SHP77 treated with DMSO at 0.1 percent for 48 hours (cell line): ENCODE results near the gene EDRF1.
"Not testable (repeated sequence)": the region's sequence is repeated elsewhere in the genome, so short reads cannot be mapped to it uniquely, and the experiment has no call there.

Experiments
- DNase-seq: peaks from one replicate; lab custom pipeline; 2025; lab: John Stamatoyannopoulos, UW

The EDRF1 gene

DNA sequence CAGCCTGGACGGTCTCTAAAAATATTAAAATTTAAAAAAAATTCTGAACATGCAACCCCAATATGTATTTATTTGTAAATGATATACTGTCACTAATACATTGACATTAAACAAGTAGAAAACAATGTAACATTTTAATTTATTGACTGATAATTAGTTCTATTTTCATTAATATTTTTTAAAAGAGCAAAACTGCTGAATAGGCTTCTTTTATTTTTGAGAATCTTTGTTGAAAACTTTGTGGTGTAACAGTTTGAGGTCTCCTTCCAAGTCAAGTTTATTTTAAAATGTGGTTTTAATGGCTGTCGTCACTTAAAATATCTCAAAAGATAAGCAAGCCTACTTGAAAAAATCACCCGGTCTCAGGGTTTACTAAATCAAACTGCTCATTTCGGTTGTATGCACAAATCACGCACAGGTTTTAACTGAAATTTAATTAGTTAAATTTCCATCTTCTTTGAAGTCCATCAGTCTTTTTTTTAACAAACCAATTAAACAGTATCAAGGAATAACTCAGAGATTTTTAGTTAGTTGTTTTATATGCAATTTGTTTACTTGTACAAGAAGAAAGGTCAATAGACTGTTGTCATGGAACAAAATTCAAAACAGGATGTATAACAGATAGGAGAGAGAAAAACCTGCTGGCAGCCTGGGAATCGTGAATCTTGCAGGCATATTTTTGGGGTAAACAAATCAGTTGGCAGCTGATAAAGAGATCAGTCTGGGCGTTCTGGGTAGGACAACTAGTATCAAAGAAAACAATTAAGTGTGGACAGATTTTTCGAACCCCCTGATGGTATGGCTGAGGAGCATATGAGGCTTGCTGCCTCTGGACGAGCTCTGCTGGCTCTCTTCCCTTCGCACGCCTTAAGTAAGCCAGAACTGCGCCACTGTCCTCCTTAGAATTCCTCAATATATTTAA is 9.7 kb upstream of the EDRF1 start:
- DNase-seq = no peak

DNA sequence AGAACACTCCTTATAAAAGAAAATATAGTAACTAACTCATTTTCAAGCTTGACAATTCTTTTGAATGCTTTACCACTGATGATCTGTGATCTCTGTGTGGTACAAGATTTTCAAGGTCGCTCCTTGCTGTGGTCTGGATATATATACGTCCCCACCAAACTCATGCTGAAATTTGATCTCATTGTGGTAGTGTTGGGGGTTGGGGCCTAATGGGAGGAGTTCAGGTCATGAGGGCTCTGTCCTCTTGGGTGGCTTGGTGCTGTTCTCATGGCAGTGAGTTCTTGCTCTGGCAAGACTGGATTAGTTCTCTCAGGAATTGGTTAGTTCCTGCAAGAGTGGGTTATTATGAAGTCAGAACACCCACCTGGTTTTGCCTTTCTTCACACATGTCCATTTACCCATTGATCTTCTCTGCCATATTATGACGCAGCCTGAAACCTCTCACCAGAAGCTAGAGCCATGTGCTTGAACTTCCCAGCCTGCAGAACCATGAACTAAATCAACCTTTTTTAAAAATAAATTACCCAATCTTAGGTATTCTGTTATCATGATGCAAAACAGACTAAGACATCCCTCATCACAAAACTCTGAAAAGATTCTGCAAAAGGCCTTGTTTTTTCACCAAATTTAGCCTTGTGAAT is 8.3 kb upstream of the EDRF1 start:
- no peak for DNase-seq

DNA sequence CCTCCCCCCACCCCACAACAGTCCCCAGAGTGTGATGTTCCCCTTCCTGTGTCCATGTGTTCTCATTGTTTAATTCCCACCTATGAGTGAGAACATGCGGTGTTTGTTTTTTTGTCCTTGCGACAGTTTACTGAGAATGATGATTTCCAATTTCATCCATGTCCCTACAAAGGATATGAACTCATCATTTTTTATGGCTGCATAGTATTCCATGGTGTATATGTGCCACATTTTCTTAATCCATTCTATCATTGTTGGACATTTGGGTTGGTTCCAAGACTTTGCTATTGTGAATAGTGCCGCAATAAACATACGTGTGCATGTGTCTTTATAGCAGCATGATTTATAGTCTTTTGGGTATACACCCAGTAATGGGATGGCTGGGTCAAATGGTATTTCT is 4.8 kb upstream of the EDRF1 start:
- DNase-seq = not testable (repeated sequence)

DNA sequence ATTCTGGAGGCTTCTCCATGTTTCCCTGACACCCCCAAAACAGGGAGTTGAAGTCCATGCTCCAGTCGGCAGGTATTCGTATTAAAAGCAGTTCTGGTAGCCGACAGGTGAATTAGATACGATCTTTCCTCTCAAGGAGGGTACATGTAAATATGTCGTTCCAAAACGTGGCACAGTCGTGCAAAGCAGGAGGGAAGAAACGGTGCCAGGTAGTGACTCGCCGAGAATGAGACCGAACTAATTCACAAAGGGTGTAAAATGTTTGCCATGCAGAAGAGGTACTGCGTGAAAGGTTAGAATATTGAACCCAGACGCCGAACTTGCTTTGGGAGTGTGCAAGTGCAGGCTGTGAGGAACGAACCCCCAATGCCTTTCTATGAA is 483 bp downstream of the EDRF1 start:
- DNase-seq = no peak

DNA sequence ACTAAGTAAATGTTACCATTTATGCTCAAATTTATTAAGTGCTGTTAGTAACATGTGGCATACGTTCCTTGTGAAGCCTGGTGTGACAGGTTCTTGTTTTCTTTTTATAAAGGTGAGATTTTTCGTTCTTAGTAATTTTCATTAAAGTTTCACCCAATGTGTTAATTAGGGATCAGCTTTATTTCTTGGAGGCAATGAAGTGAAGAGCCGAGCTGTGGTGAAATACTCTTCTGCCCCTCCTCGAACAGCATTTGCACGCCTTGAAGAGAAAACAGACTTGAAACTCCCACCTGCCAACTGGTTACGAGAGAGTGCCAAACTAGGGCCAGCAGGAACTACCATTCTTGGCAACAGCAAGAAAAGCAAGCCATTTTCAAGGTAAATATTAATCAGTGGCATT is 1.5 kb downstream of the EDRF1 start:
- no peak for DNase-seq

DNA sequence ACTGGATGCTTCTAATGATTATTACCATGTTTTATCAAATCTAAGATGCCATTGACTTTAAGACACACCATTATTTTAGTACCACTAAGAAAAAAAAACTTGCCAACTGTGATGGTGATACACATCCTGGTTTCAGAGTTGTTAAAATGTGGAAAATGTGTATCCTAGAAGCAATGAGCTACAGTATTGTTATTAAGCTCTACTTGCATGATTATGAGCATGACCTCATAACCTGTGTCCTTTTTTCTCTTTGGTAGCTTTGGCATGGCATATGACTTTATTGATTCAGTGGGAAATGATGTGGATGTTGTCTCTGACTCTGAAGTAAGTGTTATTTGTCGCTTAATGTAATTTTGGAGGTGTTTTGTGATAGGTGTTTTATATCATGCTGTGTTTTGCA is 3.3 kb downstream of the EDRF1 start:
- DNase-seq = no peak

DNA sequence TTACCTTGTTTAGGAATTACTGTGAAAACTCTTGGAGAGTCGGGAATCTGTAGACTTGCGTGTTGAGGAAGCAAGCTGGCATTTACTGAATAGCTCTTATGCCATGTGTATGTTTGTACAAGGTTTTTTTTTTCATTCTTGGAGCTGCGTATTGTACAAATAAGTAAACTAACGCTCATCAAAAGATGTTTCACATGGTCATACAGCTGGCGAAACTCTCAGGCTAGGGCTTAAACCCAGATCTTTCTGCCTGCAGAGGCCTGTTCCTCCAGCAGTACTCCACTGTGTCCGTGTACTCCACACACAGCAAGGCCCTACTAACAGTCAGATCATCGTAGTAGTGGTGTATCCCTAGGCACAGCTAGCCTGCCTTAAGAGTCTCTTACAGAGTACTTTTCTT is 7.4 kb downstream of the EDRF1 start:
- DNase-seq = no peak

DNA sequence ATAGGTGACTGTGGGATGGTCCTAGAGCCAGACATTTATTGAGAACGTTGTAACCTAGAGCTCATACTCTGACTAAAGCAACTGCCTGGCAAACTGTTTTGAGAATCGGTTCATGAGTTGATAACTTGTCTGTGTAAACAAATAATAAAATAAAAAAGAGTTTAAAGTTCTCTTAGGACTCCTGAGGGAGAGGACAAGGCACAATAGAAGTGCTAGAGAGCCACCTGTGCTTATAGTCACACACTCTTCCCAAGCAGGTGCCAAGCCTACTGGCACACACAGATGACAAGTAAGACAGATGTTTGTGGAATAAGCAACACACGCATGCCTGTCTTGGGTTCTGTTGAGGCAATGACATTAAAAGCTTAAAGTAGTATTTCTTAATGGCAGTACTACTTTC is 7.9 kb downstream of the EDRF1 start:
- DNase-seq = no peak

DNA sequence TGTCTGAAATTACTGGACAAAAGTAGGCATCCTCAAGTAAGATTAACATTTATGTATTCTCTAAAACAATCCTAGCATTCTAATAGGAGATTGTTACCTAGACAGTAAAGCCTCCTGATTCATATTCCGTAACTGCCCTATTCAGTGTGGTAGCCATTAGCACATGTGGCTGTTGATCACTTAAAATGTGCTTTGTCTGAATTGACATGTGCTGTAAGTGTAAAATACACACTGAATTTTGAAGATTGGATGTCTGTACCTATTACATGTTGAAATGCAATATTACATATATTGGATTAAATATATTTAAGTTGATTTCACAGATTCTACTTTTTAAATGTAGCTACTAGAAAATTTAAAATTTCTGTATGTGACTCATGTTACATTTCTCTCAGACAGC is 14.6 kb downstream of the EDRF1 start:
- DNase-seq = no peak

DNA sequence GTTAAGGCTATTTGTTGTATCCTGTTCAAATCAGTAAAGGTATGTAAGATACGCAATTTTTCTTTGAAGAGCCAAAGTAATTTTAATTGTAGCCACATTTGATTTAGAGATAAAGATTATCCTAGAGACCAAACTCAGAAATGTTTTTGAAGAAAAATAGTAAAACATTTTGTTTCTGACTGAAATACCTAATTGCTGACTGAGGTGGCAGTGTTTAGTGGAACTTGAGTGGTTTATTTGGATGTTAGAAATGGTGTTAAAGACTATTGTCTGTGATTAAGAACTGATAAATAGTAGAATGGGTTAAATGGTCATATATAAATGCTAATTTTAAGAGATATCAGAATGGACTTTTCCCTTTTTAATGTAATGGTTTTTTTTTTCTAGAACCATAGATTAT is 15.3 kb downstream of the EDRF1 start:
- no peak for DNase-seq

DNA sequence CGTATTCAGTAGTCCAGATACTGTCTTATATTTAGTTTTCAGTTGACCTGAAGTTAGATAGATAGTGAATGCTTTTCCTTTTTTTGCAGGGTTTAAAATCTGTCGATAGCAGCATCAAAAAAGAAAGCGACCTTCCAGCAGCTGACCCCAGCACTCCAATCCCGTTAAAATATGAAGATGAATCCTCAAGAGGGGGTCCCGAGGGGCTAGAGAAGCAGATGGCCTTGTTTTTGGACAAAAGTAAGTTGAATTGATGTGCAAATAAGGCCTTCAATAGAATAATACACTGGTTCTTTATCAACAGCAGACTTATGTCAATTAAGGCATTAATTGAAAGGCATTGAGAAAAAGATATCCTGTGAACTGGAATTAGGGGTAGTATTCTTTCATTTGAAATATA is 18.7 kb downstream of the EDRF1 start:
- DNase-seq = no peak

DNA sequence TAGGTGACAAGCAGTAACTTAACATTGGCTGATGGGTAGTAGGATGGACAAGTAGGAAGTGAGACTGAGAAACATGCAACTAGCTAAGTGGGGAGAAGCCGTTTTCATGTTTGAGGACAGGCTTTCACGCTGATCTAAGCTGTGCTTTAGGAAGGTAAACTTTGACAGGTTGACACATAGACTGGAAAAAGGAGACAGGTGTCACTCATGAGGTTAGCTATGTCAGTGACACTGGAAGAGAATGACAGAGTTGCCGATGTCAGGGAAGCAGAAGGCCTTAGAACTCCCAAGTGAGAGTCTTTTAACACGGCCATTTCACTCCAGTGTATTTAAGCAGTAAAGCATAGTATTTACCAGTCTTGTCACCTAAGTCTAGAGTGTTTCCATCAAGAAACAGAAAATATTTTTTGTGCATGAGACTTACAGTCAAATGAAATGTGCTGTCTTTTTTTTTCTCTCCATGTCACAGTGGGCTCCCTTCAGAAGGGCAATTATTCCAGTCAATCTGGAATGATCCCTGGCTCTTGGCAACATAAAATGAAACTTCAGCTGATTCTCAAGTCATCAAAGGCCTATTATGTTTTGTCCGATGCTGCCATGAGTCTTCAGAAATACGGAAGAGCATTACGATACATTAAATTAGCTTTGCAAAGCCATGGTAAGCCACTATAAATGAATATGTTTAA is 20.6 kb downstream of the EDRF1 start:
- no peak for DNase-seq

DNA sequence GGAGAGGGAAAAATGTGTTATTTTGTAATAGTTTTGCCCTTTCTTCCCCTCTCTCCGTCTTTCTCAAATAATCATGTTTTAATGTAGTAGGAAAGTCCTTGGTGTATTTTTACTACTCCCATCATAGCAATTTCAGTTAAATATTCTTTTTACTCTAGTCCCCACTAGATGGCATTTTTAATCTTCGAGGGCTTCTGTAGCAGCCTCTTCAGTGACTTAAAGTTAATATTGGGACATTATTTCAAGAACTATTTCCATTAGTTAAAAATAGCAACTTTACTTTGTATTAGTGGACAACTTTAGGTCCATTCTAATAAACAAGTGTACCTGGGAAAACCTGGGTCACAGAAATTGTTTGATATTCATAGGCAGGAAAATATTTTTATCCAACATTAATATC is 23.0 kb downstream of the EDRF1 start:
- DNase-seq = no peak

DNA sequence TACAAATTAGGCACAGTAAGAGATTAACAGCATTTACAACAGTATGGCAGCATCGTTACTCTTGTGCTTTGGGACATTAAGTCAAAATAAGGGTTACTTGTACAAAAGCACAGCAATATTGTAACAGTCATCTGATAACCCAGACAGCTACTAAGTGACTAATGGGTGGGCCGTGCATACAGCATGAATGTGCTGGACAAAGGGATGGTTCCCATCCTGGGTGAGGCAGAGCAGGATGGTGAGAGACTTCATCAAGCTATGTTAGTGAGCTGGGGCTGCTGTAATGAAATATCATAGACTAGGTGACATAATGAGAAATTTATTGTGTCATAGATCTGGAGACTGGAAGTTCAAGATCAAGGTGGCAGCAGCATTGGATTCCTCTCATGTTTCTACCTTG is 25.4 kb downstream of the EDRF1 start:
- no peak for DNase-seq

DNA sequence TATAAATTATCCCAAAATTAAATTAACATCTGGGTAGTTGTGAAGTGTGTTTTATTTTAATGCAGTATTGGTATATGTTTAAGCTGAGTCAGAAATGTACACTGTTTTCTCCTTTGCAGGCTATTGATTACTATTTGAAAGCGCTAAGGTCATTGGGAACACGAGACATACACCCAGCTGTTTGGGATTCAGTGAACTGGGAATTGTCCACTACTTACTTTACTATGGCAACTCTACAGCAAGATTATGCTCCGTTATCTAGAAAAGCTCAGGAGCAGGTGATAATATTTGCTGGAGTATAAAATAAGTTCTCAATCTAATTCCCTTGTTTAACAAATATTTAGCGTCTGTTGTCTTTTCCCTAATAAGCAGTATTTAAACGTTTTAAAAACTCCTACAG is 27.9 kb downstream of the EDRF1 start:
- DNase-seq = no peak

DNA sequence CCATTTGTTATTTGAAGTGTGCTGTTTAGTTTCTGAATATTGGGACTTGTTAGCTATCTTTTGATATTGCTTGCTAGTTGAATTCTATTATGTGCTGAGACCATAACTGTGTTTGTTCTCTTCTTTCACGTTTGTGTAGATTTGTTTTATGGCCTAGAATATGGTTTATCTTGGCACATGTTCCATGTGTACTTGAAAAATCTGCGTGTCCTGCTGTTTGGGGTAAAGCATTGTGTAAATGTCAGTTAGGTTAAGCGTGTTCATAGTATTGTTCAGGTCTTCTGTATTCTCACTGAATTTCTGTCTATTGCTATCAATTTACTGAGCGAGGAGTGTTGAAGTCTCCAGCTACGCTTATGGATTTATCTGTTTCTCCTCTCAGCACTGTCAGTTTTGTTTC is 36.7 kb downstream of the EDRF1 start:
- peak; percentile 85 for DNase-seq

DNA sequence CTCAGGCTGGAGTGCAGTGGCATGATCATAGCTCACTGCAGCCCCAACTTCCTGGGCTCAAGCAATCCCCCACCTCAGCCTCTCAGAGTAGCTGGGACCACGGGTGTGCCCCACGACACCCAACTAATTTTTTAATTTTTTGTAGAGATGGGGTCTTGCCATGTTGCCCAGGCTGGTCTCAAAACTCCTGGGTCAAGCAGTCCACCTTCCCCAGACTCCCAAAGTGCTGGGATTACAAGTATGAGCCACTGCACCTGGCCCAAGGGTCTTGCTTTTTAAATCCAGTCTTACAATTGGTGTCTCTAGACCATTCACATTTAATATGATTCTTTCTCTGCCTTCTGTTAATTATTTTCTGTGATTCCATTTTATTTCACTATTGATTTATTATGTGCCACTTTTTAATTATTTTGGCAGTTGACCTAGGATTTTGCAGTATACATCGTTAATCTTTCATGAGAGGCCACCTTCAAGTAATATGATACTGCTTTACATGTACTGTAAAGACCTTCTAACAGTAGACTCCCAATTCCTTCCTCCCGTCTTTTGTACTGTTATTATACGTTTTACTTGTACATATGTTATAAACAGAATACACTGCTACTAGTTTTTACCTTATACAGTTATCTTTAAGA is 37.5 kb downstream of the EDRF1 start:
- DNase-seq = peak; percentile 33

DNA sequence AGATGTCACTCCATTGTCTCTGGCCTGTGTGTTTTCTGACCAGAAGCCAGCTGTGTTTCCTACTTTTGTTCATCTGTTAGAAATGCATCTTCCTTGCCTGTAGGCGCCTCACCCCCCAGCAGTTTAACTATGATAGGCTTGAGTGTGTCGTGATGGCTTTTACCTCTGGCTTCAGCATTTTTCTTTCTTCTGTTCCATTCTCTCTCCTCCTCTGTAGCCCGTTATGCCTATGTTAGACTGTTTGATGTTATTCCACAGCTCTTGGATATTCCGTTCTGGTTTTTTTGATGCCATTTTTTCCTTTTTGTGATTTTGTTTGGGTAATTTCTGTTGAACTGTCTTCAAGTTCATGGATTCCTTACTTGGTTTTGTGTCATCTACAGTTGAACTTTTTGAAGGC is 38.2 kb downstream of the EDRF1 start:
- no peak for DNase-seq

DNA sequence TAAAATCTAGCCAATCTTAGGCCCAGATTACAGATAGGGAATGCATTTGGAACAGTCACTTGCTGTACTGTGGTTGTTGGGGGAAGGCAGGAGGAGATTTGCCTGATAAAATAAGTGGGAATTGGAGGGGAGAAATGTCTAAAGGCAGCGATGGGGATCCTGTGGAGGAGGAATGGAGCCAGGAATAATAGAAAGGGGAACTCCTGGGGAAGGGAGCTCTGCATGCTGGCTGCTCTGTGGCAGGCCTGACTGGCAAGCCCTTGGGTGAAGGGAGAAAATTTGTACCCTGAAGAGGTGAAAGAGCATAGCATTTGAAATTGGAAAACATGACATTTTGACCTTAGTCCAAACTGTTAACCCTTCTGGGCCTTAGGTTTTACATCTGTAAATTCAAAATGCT is 42.5 kb downstream of the EDRF1 start:
- no peak for DNase-seq

DNA sequence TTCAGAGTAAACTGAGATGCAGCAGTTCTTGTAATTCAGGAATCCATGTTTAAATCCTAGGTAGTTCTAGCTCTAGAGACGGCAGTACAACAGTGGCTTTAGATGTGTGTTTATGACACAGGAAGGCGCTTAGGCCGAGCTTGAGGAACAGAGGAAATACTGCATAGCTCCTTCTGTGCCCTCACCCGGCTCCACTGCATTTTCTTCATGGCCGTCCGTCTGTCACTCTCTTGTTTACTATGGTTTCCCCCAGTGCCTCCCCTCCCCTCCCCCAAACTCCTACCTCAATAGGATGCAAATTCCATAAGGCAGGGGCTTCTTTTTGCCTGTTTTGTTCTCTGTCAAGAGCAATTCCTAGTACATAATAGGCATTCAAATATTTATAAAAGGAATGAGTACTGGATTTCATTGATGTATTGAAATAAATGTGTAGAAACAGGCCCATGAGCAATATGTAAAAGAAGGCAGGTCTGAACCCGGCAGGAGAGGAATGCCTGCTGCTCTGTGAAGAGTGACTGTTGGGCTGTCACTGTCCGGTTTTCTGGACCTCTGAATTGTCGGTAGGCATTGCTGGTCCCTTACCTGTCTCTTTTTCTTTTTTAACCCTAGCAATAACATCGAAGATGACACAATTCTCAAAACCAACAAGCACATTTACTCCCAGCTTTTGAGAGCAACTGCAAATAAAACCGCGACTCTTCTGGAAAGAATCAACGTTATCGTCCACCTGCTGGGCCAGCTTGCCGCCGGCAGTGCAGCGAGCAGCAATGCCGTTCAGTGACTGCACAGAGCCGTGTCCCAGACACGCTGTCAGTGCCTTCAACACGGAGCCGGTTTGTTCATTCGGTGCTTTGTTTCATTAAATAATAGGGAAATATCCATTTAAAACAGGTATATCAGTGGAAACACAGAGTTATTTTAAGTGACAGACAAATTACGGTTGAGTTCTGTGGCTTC is 43.5 kb downstream of the EDRF1 start:
- no peak for DNase-seq

DNA sequence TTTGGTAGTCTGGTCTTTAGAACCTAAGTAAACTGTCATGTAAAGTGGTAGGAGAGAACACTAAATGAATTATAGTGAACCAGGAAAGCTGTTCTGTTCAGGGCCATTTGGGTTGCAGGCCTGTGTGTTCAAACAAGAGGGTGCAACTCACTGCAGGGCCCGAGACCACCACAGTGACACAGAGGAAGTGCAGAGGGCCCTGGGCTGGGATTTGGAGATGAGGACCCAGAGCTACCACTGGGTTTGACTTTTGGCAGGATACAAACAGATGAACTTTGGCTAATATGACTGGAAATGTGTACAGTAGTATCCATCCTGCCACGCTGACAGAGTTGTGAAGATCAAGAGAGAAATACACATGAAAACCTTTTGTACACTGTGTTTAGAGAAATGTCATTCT is 46.3 kb downstream of the EDRF1 start:
- DNase-seq = no peak

DNA sequence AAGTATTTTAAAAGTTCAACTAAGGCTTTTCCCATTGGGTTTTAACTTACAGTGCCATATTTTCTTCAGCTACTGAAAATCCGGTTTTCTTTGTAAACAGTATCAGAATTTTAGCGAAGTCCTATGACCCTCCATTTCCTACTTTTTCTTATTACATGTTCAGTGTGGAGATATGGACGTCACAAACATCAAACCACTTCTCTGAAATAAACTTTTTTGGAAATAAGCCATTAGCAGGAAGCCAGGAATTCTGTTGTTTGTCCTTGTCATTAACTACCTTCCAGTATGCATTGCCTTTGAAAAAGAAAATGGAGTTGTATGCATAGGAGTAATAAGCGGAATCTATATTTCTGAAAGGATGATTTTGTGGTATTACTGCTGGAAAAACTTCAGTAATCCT is 47.0 kb downstream of the EDRF1 start:
- DNase-seq = no peak
